ENCODE measurements around the gene TAS2R38. TPM values are rescaled to one million over a fixed set of nuclear protein-coding genes. Genes with fewer than 3 reads are reported as not detected.
A peak's percentile ranks its signal among the peaks of the same experiment; 100 is the strongest.

Gene TAS2R38
- total RNA-seq, 1 experiment from 2014 or later: not detected

DNA sequence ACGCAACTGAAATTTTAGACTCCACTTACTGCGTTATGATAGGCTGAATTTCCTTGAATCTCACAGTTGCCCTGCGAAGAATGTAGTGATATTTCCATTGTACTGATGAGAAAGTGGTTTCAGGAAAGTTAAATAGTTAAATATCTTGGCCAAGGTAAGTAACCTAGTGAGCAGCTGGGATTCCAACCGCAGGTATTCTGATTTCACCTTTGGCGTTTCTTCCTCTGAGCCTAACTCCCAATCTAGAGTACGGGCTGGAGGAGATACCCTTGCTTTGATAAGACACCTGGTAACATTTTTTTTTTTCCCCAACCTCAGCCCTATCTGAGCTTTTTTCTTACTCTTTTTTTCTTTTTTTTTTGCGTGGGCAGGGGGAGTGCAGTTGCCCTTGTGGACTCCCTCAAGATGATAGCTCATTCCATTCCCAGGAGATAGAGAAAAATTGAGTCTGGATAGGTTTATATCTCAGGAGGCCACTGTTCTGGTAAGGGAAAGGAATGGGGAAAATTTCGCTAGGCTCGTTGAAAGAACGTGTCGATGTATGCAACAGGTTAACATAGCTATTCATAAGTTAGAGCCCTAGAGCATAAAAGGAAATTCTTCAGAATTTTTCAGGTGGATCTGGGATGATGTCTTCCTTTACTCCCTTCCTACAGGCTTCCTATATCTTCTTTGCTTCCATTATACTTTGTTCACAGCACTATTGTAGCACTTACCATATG lies 3.1 kb upstream of the TAS2R38 start:
- no peak for DNase-seq (ENCODE audit: low read depth)

- DNase-seq (ENCODE audit: low read depth): peak; percentile 81
Observed at GRCh38 chr7:141975806-141976523, 2.4 kb upstream of the TAS2R38 start.

DNA sequence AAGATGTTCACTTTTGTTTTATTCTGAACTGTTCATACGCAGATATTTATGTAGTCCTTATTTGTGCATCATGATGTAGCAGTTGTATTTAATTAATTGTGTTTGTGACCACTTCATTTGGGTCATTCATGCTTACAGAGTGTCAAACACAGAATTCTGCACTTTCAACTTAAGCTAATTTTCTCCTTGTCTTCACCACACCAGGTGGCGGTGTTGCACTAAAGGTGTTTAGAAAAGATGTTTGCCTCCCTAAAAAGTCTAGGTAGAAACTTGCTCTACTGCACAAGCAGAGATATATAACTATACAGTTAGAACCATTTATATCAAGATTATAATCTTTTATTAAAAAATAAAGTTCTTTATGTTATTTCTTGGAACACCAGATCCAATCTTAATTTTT lies 1.3 kb upstream of the TAS2R38 start:
- no peak for DNase-seq (ENCODE audit: low read depth)

- no peak for DNase-seq (ENCODE audit: low read depth)
Observed at GRCh38 chr7:141960687-141961422, 12.7 kb downstream of the TAS2R38 start.

- DNase-seq (ENCODE audit: low read depth): no peak
Observed at GRCh38 chr7:141956084-141956483, 17.5 kb downstream of the TAS2R38 start.

DNA sequence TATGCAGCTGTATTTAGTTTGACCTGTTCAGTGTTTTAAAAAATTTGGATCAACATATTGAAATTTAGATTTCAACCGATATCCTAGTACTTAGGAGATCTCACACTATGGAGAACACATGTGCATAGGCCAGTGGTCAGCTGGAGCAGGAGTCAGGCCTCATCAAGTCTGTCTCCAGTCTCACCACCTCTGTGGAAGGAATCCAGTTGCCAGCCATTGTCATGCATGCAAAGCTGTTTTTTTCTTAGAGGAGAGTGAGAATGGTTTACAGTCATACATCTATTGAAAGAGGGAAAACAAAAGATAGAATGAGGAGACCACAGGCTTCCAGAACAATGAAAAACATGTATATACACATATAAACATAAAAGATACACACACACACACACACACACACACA lies 19.2 kb downstream of the TAS2R38 start:
- no peak for DNase-seq (ENCODE audit: low read depth)

DNA sequence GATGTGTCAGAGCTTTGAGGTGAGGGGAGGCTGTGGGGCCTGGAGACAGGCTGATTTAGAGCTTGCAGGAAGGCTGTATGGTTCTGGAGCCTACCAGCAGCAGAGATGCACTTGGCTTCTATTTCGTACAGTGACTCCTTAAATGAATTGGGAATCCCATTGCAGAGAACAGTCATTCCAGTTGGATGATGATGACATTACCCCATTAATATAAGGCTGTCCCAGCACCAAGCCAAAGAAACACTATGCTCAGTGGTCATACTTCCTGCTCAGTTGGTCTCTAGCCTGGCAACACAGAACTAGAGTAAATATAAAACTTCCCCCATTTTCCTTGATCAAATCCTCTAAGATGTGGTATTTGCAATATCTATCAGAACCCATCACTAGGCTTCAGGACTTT lies 21.1 kb downstream of the TAS2R38 start:
- DNase-seq (ENCODE audit: low read depth): no peak

- DNase-seq (ENCODE audit: low read depth): no peak
Observed at GRCh38 chr7:141950806-141951205, 22.8 kb downstream of the TAS2R38 start.

DNA sequence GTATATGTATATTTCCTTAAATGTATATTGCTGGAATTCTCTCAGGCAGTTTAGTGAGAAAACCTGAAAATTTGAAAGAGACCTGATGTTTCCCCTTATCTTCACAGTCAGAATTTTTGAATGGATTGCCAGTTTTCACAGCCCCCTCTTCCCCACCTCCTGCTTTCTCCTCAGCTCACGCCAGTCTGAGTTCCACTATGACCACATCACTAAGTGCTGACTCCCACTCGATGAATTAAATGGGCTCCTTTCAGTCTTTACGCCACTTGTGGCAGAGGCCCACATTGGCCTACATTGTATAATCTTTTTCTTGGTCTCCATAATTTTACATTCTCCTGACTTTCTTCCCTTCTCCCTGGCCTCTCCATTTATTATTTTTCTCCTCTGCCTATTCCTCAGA lies 23.7 kb downstream of the TAS2R38 start:
- DNase-seq (ENCODE audit: low read depth): no peak

DNA sequence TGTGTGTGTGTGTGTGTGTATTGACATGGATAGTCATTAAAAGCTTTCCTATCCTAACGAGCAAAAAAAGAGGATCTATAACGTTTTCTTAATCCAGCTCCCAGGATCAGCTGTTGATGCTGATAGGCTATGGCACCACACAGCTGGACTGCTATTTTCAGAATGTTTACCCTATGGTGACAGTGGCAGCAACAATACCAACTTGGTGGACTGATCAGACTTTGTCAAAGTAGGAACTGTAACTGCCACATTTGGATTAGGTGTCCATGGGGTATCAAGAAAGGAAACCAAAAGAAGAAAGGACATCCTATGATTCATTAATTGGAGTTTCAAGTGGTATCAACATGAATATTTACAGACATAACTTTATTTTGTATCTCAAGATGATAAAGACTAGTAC lies 24.1 kb downstream of the TAS2R38 start:
- no peak for DNase-seq (ENCODE audit: low read depth)

DNA sequence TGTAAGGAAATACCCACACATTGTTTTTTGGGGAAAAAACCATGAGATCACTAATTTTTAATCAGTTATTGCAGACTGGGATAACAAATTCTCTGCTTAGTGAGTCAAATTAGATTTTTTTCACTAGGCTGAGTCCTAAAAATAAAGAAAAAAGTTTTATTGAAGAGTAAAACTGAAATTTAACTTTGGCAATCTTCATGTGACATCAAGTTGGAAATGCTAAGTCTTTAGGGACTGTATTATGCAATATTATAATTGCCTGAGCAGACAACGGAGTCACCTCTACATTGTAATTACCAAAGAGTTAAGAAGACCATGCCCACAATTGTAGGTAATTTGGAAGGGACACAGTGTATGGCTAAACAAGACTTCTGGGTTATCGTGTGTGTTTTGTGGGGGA lies 24.6 kb downstream of the TAS2R38 start:
- DNase-seq (ENCODE audit: low read depth): no peak

GRCh38 chr7:141946796-141947195 lies 26.8 kb downstream of the TAS2R38 start, which contains the start of gene CLEC5A:
TSS of gene CLEC5A (minus strand) at chr7:141946974. CDS start at chr7:141946292, 682 bp downstream.
- no peak for DNase-seq (ENCODE audit: low read depth)

DNA sequence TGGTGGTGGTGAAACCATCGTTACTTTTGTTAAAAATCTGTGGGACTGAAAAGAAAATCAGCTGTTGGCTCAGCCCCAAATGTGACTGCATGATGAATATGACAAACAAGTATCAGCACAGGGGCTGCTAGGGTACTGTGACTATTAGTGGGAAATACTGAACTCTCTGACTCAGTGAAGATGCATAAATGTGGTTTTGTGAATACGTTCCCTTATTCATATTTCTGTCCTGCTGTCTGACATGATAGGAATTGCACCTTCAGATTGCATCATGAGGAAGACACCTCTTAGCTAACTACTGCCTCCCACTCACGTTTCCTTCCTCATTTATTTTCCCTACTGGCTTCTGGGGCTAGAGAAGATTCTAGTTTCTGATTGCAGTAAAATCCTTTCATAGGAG lies 28.2 kb downstream of the TAS2R38 start:
- no peak for DNase-seq (ENCODE audit: low read depth)

GRCh38 chr7:141944811-141945210 lies 28.8 kb downstream of the TAS2R38 start:
- no peak for DNase-seq (ENCODE audit: low read depth)

GRCh38 chr7:141943846-141944245 lies 29.7 kb downstream of the TAS2R38 start:
- DNase-seq (ENCODE audit: low read depth): no peak

- DNase-seq (ENCODE audit: low read depth): no peak
Observed at GRCh38 chr7:141941075-141941474, 32.5 kb downstream of the TAS2R38 start.

DNA sequence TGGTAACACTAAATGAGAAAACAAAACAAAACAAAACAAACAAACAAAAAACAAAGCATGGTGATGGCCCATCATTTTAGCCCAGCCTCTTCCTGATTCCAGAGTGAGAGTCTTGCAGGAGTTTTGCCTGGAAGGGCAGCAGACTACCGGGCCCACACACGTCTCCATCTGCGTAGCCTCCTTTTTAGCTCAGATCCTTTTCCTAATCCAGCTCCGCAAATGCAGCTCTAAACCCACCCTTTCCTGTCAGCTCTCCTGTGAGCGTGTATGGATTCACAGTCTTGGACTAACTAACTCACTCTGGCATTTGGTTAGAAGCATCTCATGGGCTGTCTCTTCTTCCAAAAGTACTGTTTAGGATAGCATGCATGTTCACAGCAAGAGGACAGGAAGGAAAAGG lies 43.4 kb downstream of the TAS2R38 start:
- DNase-seq (ENCODE audit: low read depth): no peak

GRCh38 chr7:141928845-141929195 lies 44.8 kb downstream of the TAS2R38 start:
- no peak for DNase-seq (ENCODE audit: low read depth)

DNA sequence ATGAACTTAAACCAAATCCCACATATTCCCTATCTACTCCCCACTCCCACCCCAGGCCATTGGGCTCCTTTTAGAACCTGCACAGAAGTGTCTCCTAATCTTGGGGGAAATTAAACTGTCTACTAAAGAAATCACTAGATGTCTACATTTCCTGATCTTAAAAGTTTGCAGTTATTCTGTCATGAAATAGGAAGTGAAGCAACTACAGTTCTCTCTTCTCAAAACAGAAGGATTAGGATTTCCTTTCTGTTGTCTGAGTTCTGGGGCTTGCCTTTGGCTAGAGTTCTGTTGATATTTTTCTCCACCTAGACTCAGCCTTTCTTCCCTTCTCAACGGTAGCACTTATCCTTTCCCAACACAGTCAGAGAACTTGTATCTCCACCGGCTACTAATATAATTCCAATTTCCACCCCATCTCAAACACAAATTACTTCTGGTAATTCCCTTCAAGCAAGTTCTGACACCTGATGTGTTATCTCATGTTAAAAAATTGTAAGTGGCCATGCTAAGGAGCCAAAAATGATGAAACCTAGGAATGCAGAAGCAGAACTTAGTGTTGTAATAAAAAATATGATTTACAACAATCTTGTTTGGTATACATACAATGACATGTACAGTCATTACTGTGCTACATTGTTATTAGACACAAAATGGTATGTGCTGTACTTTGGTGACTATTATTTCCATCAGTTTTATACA lies 45.3 kb downstream of the TAS2R38 start:
- no peak for DNase-seq (ENCODE audit: low read depth)
